OCI-LY7 (cell line): Measurements from ENCODE around the gene AUTS2.

ENCODE experiments used
- EZH2phosphoT487 ChIP-seq: fragments of 200-600 bp; sonication (generic); IDR thresholded peaks from 2 replicates; pipeline ENCODE4 v1.6.1; 2018; ENCODE audit warnings: low read depth, borderline replicate concordance, mild to moderate bottlenecking, mixed run types, antibody characterized with exemption, low read length, moderate library complexity, mixed read lengths
- TF ChIP-seq, protein P1 (sequence below): fragments of 200-600 bp; sonication (generic); conservative IDR thresholded peaks from 2 replicates; pipeline ENCODE4 v1.5.1; 2014; ENCODE audit warnings: mild to moderate bottlenecking, antibody characterized with exemption, low read length, moderate library complexity, mixed read lengths

DNA sequence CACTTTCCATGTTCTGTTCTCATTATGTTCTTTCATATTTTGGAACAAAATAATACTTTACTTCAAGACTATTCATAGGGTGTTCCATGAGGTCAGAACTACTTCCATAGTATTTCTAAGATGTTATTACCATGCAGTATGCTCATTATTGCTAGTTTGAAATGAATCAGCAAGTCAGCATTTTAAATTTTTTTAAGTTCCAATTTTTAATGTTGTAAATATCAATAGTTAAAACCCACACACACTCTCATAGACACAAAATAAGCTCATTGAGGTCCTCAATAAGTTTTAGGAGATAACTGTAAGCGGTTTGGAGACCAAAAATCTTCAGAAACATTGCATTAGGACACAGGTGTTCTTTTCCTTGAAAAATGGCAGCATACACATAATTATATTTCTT lies 550.7 kb downstream of the AUTS2 start:
- no peak for TF ChIP-seq EZH2phosphoT487
- TF ChIP-seq, protein P1, sequence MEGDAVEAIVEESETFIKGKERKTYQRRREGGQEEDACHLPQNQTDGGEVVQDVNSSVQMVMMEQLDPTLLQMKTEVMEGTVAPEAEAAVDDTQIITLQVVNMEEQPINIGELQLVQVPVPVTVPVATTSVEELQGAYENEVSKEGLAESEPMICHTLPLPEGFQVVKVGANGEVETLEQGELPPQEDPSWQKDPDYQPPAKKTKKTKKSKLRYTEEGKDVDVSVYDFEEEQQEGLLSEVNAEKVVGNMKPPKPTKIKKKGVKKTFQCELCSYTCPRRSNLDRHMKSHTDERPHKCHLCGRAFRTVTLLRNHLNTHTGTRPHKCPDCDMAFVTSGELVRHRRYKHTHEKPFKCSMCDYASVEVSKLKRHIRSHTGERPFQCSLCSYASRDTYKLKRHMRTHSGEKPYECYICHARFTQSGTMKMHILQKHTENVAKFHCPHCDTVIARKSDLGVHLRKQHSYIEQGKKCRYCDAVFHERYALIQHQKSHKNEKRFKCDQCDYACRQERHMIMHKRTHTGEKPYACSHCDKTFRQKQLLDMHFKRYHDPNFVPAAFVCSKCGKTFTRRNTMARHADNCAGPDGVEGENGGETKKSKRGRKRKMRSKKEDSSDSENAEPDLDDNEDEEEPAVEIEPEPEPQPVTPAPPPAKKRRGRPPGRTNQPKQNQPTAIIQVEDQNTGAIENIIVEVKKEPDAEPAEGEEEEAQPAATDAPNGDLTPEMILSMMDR = no peak
